Measurements from ENCODE around the gene PARN. TPM values are rescaled to one million over a fixed set of nuclear protein-coding genes. Genes with fewer than 3 reads are reported as not detected.

Gene PARN
- total and polyA plus RNA-seq, 2 of the 4 experiments (the other 2 are of a cell fraction): 24.6 to 25.1 TPM

GRCh38 chr16:14394834-14395233 is 235.2 kb downstream of the PARN start:
- ChIA-PET CTCF (no interaction called here), POLR2A (ENCODE audit: unreplicated experiment) (no interaction called here)
- Histone ChIP-seq H2AK9ac (replicated peaks; ENCODE audit: low read depth, low read length, poor library complexity) (no peak overlapping the region), H2BK15ac (ENCODE audit: low read depth, low read length) (no peak overlapping the region), H2BK5ac (ENCODE audit: low read depth, low read length, poor library complexity, severe bottlenecking) (no peak overlapping the region), H2BK120ac (ENCODE audit: low read depth, low read length) (no peak overlapping the region), H3K9ac (ENCODE audit: low read depth, low read length) (no peak overlapping the region), H2BK20ac (ENCODE audit: low read depth, low read length) (no peak overlapping the region), H4K8ac (ENCODE audit: low read depth in 2 of 2, low read length in 2 of 2) (no peak overlapping the region), H3K18ac (ENCODE audit: low read depth, low read length) (no peak overlapping the region), H3K23ac (ENCODE audit: low read depth, low read length) (no peak overlapping the region), H2AK5ac (ENCODE audit: low read depth, low read length) (no peak overlapping the region), H3K4me3 (ENCODE audit: insufficient read depth, low read depth, low read length) (no peak overlapping the region), H3K27me3 (ENCODE audit: control insufficient read depth, insufficient read depth, low read length) (no peaks in the 10 kb centered on the region), H4K91ac (ENCODE audit: insufficient read depth, low read depth, low read length) (no peak overlapping the region), H3K56ac (ENCODE audit: extremely low read depth, insufficient read depth, low read length) (no peak overlapping the region), H3K14ac (replicated peaks; ENCODE audit: low read depth, low read length) (no peak overlapping the region), H3K4me2 (ENCODE audit: low read depth, low read length) (no peak overlapping the region), H3K4me1 (ENCODE audit: control insufficient read depth, insufficient read depth, low read length) (peaks cover 6% of the 10 kb centered on the region), H3K36me3 (ENCODE audit: control insufficient read depth, insufficient read depth, low read length) (no peaks in the 10 kb centered on the region), H3K27ac (ENCODE audit: insufficient read depth, low read length) (no peak overlapping the region), H4K5ac (ENCODE audit: low read depth, low read length) (no peak overlapping the region), H4K20me1 (ENCODE audit: insufficient read depth, low read length) (no peaks in the 10 kb centered on the region), H3K9me1 (ENCODE audit: insufficient read depth, low read length) (0 out of 2 replicates have a peak, but pooled peaks cover 5% of the 10 kb centered on the region), H3K4ac (ENCODE audit: low read depth, low read length) (no peak overlapping the region), H2AFZ (replicated peaks; ENCODE audit: low read length, poor library complexity) (no peak overlapping the region), H3K79me1 (ENCODE audit: low read depth in 1 of 2, low read length in 2 of 2) (no peaks in the 10 kb centered on the region), H3K9me3 (ENCODE audit: control insufficient read depth, insufficient read depth, low read length) (no peaks in the 10 kb centered on the region)
- ATAC-seq (ENCODE audit: low read depth) (no peak), DNase-seq (no peak)
- dilution Hi-C loops (cut with HindIII; ENCODE audit: low sequenced_read_pairs, unreplicated experiment): no loop called here
- TF ChIP-seq MAZ (IDR thresholded peaks at IDR 0.05; ENCODE audit: borderline replicate concordance, low read depth, low read length) (no peak), MAFK (IDR thresholded peaks at IDR 0.05; ENCODE audit: low read depth, low read length) (no peak), SMC3 (IDR thresholded peaks at IDR 0.05; ENCODE audit: low read depth, low read length) (no peak), POLR2A (IDR thresholded peaks at IDR 0.05; ENCODE audit: low read depth, low read length) (no peak), MXI1 (IDR thresholded peaks at IDR 0.05; ENCODE audit: borderline replicate concordance, low read depth, low read length) (no peak), FOS (IDR thresholded peaks at IDR 0.05; ENCODE audit: low read depth, low read length) (no peak), RAD21 (IDR thresholded peaks at IDR 0.05; ENCODE audit: low read length) (no peak), CEBPB (IDR thresholded peaks at IDR 0.05; ENCODE audit: low read depth, low read length) (no peak), BHLHE40 (IDR thresholded peaks at IDR 0.05; ENCODE audit: low read depth, low read length) (no peak), NFE2L2 (IDR thresholded peaks at IDR 0.05; ENCODE audit: low read depth, low read length) (no peak), USF2 (IDR thresholded peaks at IDR 0.05; ENCODE audit: low read depth, low read length) (no peak)
- TF ChIP-seq, protein P1, sequence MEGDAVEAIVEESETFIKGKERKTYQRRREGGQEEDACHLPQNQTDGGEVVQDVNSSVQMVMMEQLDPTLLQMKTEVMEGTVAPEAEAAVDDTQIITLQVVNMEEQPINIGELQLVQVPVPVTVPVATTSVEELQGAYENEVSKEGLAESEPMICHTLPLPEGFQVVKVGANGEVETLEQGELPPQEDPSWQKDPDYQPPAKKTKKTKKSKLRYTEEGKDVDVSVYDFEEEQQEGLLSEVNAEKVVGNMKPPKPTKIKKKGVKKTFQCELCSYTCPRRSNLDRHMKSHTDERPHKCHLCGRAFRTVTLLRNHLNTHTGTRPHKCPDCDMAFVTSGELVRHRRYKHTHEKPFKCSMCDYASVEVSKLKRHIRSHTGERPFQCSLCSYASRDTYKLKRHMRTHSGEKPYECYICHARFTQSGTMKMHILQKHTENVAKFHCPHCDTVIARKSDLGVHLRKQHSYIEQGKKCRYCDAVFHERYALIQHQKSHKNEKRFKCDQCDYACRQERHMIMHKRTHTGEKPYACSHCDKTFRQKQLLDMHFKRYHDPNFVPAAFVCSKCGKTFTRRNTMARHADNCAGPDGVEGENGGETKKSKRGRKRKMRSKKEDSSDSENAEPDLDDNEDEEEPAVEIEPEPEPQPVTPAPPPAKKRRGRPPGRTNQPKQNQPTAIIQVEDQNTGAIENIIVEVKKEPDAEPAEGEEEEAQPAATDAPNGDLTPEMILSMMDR (conservative IDR thresholded peaks at IDR 0.05; ENCODE audit: low read depth, low read length): no peak
- no TSS peak for BruUV-seq (replicated peaks)
- in situ Hi-C loops (cut with MboI; ENCODE audit: low sequenced_read_pairs): loop anchor here (10.0 kb wide), 1 partner anchor 90 kb away; no protein-coding TSS in a partner anchor
- WGBS, 2 experiments (ENCODE audit: extremely low coverage in 2 of 2, insufficient read length in 1 of 2): no CpG with 5 or more reads among the region's 3 CpGs
- intact Hi-C loops (cut with micrococcal nuclease): no loop called here
